GM04503 (cell line): Measurements from ENCODE around the gene PRKCQ.
"Not testable (repeated sequence)": the region's sequence is repeated elsewhere in the genome, so short reads cannot be mapped to it uniquely, and the experiment has no call there.

ENCODE experiments used
- DNase-seq: peaks from one replicate; pipeline ENCODE4 v3.0.0-alpha.2; 2012; ENCODE audit warnings: low read depth

Gene PRKCQ

DNA sequence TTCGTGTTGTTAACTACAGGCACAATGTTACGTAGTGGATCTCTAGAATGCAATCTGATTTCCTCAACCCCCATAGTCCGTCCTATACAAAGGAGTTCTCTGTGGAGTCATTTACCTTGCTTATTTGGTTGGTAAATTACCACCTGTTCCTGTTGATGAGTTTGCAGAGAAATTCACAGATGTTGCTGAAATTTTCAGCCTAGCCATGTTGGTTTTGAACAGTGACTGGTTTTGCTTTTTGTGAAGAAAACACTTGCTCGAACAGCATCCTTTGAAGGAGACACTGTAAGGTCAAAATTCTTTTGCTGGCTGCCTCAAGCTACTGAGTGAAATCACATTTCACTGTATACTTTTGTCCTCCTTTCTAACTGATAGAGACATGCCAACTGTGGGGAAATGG lies 15.4 kb upstream of the PRKCQ start:
- DNase-seq = no peak

DNA sequence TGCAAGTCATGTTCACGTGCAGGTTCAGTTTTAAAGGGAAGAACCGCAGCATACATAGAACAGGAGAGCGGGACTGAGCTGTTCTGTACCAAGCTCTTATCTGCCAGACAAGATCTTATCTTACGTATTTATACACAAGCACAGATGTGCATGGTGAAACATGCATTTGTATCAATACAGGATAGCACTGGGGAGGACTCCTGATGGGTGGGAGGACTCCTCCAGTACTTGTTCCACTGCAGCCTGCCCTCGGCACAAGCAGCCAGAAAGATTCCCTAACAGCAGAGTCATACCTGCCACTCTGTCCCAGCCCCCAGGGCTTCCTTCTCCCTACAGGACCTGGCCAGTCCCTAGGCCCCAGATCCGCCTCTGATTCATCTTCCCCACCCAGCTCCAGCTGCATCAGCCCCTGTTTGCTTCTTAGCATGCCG lies 13.2 kb upstream of the PRKCQ start:
- no peak for DNase-seq

DNA sequence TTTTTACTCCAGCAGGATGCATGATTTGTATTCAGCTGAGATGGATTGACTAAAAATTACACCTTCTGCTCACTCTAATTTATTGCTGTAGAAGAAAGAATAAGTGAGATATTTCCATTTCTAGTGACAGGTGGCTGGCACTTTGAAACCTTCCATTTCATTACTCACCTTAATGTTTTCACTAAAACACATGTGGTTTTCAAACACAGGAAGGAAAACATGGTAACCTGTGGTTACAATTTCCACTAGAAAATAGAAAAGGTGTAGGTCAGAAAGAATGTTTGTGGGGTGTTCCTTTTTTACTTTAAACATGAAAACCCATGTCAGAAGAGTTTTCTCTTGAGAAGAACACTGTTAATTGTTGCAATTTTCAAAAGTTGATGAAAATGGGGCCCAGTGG lies 12.0 kb upstream of the PRKCQ start:
- no peak for DNase-seq

DNA sequence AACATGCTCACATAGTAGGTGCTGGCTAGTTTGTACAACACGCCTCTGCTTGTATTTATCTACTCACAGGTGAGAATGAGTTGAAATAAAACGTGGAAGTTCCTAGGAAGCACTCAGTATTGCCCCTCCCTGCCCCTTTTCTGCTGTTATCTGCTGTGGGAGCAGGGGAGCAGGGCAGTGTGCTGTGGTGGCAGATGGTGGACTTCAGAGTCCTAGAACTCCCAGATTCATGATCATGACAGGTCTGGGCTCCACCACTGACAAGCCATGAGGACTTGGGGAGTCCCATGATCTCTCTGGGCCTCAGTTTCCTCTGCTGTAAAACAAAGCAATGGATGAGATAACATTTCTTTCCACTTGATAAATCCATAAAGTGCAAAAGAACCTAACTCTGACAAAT lies 11.6 kb upstream of the PRKCQ start:
- DNase-seq = no peak

DNA sequence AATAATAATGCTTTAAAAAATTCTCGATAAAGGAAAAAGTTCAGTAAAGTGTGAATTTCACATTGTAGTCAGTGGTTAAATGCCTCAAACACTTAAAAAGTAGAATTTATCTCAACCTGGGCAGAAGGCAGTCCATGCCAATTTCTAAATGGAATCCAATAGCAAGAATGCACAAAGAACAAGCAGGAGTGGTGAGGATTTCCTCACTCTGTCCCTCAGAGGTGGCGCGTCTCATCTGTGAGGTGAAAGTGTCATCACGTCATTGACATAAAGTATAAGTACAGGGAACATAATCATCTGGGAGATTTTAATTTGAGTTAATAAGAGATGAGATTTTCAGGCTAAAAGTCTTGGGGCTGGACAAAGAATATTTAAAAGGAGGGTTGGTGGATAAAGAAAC lies 10.0 kb upstream of the PRKCQ start:
- DNase-seq = no peak

GRCh38 chr10:6589287-6590094 lies 9.4 kb upstream of the PRKCQ start:
- no peak for DNase-seq

DNA sequence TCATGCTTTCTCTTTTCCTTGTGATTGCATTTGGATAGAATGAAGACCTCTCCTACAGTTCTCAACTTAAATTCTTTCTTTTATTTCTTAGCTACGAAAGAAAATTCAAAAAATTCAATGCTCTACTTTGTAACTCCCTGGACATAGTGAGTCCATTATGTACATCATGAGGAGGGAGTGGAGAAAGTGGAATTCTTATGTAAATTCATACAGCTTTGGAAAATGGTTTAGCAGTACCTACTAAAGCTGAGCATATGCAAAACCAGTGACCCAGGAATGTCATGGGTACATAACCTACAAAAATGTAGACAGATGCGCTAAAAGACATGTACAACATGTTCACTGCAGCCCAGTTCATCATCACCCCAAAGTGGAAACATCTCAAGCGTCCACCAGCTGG lies 8.8 kb upstream of the PRKCQ start:
- no peak for DNase-seq

DNA sequence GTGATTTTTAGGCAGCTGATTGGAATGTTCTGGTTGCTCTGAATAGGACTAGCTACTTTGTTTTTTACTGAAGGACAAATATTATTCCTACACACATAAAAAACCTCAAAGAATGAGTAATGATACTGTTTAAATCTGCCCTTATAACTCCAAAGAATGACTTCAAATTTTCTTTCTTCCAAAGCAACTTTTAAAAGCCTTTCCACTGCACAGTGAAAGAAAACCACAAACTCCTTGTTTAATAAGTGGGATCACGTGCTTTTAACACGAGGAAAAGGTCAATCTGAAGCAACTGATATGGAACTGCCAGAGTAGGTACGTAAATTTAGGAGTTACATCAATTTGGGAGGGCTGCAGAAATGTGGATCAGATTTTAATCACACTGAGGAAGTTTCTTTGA lies 8.0 kb upstream of the PRKCQ start:
- DNase-seq = no peak

DNA sequence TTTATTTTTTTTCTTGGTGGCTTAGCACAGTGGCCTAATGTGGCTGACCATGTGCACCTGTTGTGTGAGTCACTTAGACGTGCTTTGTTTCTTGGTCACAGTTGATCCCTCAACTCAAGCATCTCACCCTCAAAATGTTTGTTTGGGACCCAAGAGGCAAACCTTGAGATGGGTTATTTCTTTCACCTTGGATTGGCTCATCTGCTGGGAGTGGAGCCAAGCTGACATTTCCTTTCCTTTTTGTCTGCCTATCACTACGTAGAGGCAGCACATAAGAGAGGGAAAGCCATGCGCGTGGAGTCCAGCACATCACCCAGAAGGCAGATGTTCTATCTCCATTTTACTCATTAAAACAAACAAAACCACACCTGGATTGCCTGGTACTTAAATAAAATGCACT lies 6.4 kb upstream of the PRKCQ start:
- DNase-seq = no peak

- DNase-seq = no peak
Measured at GRCh38 chr10:6583447-6583846, 3.4 kb upstream of the PRKCQ start.

GRCh38 chr10:6582913-6583312 lies 2.8 kb upstream of the PRKCQ start:
- not testable (repeated sequence) for DNase-seq

DNA sequence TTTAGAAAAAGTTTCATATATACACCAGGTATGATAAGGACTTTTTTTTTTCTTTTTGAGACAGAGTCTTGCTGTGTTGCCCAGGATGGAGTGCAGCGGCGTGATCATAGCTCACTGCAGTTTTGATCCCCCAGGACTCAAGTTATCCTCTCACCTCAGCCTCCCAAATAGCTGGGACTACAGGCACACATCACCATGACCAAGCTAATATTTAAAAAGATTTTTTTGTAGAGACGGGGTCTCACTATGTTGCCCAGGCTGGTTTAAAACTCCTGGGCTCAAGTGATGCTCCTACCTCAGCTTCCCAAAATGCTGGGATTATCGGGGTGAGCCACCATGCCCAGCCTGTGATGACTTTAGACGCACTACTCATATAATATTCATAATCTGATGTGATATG lies 2.2 kb upstream of the PRKCQ start:
- no peak for DNase-seq

GRCh38 chr10:6581778-6582228 lies 1.7 kb upstream of the PRKCQ start:
- no peak for DNase-seq

GRCh38 chr10:6581223-6581622 lies 1.1 kb upstream of the PRKCQ start:
- not testable (repeated sequence) for DNase-seq

DNA sequence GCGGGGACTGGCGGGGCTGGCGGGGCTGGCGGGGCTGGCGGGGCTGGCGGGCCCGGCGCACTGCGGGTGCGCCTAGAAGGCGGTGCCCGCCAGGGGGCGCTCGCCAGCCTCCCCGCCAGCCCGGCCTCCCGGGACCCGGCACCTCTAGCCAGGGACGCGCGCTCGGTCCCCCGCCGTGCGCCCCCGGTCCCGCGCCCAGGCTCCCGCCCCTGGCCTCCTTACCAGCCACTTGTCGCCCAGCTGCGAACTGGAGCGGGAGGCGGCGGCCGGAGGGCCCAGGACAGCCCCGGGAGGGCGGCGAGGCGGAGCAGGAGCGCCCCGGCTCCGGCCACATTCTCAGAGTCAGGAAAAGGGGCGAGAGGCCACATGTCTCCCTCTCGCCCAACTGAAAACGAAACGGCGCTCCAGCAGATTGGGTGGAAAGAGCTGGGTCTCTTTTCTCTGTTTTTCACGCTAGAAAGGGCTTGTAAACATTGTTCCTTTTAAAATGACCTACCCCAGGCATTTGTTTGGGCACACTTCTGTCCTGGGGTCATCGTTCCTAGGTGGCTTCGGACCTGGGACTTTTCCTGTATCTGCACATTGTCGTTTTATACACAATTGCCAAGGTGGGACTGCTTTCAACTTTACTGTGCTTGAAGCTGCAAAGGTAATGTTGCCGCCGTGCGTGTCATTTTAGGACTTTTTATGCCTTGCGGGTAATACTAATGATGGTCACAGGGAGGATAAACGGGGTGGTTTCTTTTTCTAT lies 378 bp upstream of the PRKCQ start:
- DNase-seq = no peak

- no peak for DNase-seq
Measured at GRCh38 chr10:6579183-6579903, 733 bp downstream of the PRKCQ start.

DNA sequence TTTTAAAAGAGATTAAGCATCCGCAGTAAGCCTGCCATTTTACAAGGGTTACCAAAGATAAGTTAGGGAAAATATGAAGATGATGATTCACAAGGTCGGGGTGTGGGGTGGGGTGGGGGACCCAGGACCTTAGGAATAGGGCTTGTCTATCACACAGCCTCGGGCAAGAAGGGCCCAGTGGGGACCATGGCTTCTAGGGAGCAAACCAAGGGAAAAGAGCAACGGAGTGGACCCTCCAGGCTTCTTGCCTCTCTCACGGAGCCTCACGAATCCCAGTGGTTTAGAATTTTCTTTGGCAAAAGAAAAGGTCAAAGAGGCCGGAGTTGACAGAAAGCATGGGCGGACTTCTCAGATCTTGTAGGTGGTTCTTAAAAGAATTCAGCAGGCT lies 1.3 kb downstream of the PRKCQ start:
- DNase-seq = no peak

DNA sequence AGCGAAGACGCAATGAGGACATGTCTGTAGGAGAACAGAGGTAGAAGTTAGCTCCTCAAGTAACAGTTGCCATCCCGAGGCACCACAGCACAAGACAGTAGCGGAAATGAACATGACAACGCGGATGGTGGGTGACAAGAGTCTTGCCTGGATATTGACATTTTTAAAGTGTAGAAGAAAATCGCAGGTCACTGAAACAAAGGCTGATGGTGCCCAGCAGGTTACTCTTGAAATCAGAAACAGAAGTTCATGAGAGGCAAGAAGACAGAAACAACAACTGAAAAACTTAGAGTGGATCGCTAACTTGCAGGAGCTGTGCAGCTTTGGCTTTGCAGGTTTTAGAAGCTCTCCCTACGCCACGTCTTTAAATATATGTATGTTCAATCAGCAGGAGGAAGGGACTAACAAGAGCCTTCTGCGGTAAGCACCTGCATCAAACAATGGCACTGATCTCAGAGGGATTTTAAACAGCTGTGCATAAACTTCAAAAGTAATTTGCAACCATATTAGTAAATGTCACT lies 1.8 kb downstream of the PRKCQ start:
- DNase-seq = no peak

- no peak for DNase-seq
Measured at GRCh38 chr10:6576326-6576725, 3.8 kb downstream of the PRKCQ start.

GRCh38 chr10:6574664-6575176 lies 5.4 kb downstream of the PRKCQ start:
- DNase-seq = no peak

- DNase-seq = no peak
Measured at GRCh38 chr10:6570893-6571292, 9.2 kb downstream of the PRKCQ start.

DNA sequence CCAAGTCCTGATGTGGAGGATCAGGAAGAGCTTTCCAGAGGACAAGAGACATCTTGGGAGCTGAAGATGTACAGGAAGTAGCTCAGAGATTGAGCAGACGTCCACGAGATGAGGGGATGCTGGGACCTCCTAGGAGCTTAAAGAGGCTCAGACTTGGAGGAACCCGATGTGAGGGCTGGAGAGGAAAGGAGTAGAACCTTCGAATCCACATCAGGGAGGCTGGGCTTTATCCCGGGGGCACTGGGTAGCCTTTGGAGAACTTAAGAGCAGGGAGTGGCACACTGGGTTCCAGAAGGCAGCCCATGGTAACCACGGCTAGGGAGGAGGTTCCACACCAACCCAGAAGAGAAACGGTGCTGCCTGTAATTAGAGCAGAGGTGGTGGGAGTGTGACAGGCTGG lies 10.8 kb downstream of the PRKCQ start:
- DNase-seq = no peak
